Endothelial cell of umbilical vein (primary cell): Measurements from ENCODE around the gene FBXO45. TPM values are rescaled to one million over a fixed set of nuclear protein-coding genes. Genes with fewer than 3 reads are reported as not detected.

Experiments
- BruUV-seq: library from RNA; stranded (reverse); fragments of 400-500 nt; replicated peaks from 2 replicates; lab custom pipeline; 2021; lab: Mats Ljungman, UMichigan
- CTCF ChIA-PET: fragments of 300-600, 350-600 bp; sonication (Branson Sonifier 250); formaldehyde crosslinking; loops from one replicate; lab custom pipeline; 2021; ENCODE audit warnings: antibody characterized with exemption, inconsistent platforms; lab: Charles Lee
- POLR2A ChIA-PET: fragments of 300-600, 350-600 bp; sonication (Branson Sonifier 250); formaldehyde crosslinking; loops from one replicate; lab custom pipeline; 2021; ENCODE audit warnings: antibody characterized with exemption, inconsistent platforms; lab: Charles Lee
- DNase-seq: peaks from one replicate; pipeline ENCODE4 v3.0.0-alpha.2; 2011; ENCODE audit warnings: low read depth, low spot score
- FAIRE-seq: peaks from 2 replicates; lab custom pipeline; 2011; peaks lifted over from hg19 to GRCh38; lab: Jason Lieb, UNC
- H2AFZ ChIP-seq: 2 replicates; pipeline ENCODE4 v1.6.0; 2012; ENCODE audit warnings: low read depth, low read length, control low read depth, inconsistent platforms
- H3K27ac ChIP-seq: 2 replicates; pipeline ENCODE4 v1.5.1; 2011; ENCODE audit warnings: low read depth, mild to moderate bottlenecking, control low read depth, low read length, moderate library complexity; ENCODE audit not compliant: insufficient read depth
- H3K27me3 ChIP-seq, 2 experiments: 2 replicates each; pipeline versions ENCODE4 v1.6.0 to v1.6.1; 2011; ENCODE audit warnings: low read length in 2 of 2, mixed read lengths in 1 of 2; ENCODE audit not compliant: control insufficient read depth in 2 of 2, insufficient read depth in 2 of 2
- H3K36me3 ChIP-seq, 2 experiments: 2 replicates in 1 of 2; 3 replicates in 1 of 2; pipeline ENCODE4 v1.5.1; 2011; ENCODE audit warnings: low read length in 2 of 2, mild to moderate bottlenecking in 1 of 2, moderate library complexity in 1 of 2; ENCODE audit not compliant: control insufficient read depth in 2 of 2, insufficient read depth in 2 of 2; ENCODE audit errors: extremely low read depth in 1 of 2
- H3K4me1 ChIP-seq: 3 replicates; pipeline ENCODE4 v1.5.1; 2011; ENCODE audit warnings: mild to moderate bottlenecking, low read length; ENCODE audit not compliant: control insufficient read depth, insufficient read depth; ENCODE audit errors: extremely low read depth
- H3K4me2 ChIP-seq: 2 replicates; pipeline ENCODE4 v1.6.1; 2011; ENCODE audit warnings: low read length, control low read depth, mixed read lengths; ENCODE audit not compliant: insufficient read depth
- H3K4me3 ChIP-seq, 3 experiments: fragments of 200-600 bp in 1 of 3; sonication (generic), shearing (Covaris generic) in 1 of 3; replicated peaks in 1 of 3; 2 replicates each; pipeline ENCODE4 v1.5.1; 2011 to 2016; ENCODE audit warnings: control low read depth in 3 of 3, low read length in 3 of 3, mild to moderate bottlenecking in 2 of 3, inconsistent platforms in 1 of 3, low read depth in 1 of 3, moderate library complexity in 1 of 3; ENCODE audit not compliant: insufficient read depth in 1 of 3
- H3K79me2 ChIP-seq: 2 replicates; pipeline ENCODE4 v1.6.0; 2012; ENCODE audit warnings: low read length, inconsistent platforms; ENCODE audit not compliant: control insufficient read depth, insufficient read depth
- H3K9ac ChIP-seq: replicated peaks from 2 replicates; pipeline ENCODE3; 2011; ENCODE audit warnings: low read length, control low read depth; ENCODE audit not compliant: insufficient read depth; ENCODE audit errors: extremely low read depth
- H3K9me1 ChIP-seq: replicated peaks from 3 replicates; pipeline ENCODE4 v1.6.0; 2011; ENCODE audit warnings: mild to moderate bottlenecking, low read length; ENCODE audit not compliant: control insufficient read depth, insufficient read depth; ENCODE audit errors: extremely low read depth
- H3K9me3 ChIP-seq: replicated peaks from 2 replicates; pipeline ENCODE4 v1.5.1; 2012; ENCODE audit warnings: low read length, inconsistent platforms; ENCODE audit not compliant: control insufficient read depth, insufficient read depth
- H4K20me1 ChIP-seq: replicated peaks from 2 replicates; pipeline ENCODE3; 2011; ENCODE audit warnings: mild to moderate bottlenecking, low read length; ENCODE audit not compliant: control insufficient read depth, insufficient read depth; ENCODE audit errors: extremely low read depth
- CTCF ChIP-seq, 2 donors: IDR thresholded peaks; 1 replicate in 1 of 2; 2 replicates in 1 of 2; pipeline ENCODE4 v1.5.1; 2011; ENCODE audit warnings: low read length in 2 of 2, mild to moderate bottlenecking in 2 of 2, moderate library complexity in 2 of 2, control low read depth in 1 of 2, inconsistent platforms in 1 of 2, low read depth in 1 of 2; ENCODE audit not compliant: insufficient read depth in 1 of 2; ENCODE audit errors: extremely low read depth in 1 of 2
- EZH2 ChIP-seq: IDR thresholded peaks from 2 replicates; pipeline ENCODE4 v1.6.1; 2012; ENCODE audit warnings: borderline replicate concordance, low read depth, mild to moderate bottlenecking, moderate library complexity, low read length, inconsistent platforms; ENCODE audit not compliant: severe bottlenecking
- FOS ChIP-seq: IDR thresholded peaks from 2 replicates; pipeline ENCODE4 v1.6.1; 2011; ENCODE audit warnings: mild to moderate bottlenecking, low read length, moderate library complexity, borderline replicate concordance; ENCODE audit not compliant: insufficient read depth
- GATA2 ChIP-seq: IDR thresholded peaks from 2 replicates; pipeline ENCODE4 v1.7.0; 2011; ENCODE audit warnings: low read depth, mild to moderate bottlenecking, moderate library complexity, mixed read lengths, low read length; ENCODE audit not compliant: insufficient read length, insufficient read depth
- JUN ChIP-seq: IDR thresholded peaks from 2 replicates; pipeline ENCODE4 v1.6.1; 2011; ENCODE audit warnings: borderline replicate concordance, low read depth; ENCODE audit not compliant: insufficient read length, insufficient read depth
- MYC ChIP-seq: IDR thresholded peaks from one replicate; pipeline ENCODE4 v1.6.1; 2011; ENCODE audit warnings: mild to moderate bottlenecking, low read depth, low read length
- POLR2A ChIP-seq: IDR thresholded peaks from 2 replicates; pipeline ENCODE4 v1.6.1; 2012; ENCODE audit warnings: low read depth, mild to moderate bottlenecking, control low read depth, low read length
- POLR2AphosphoS5 ChIP-seq: IDR thresholded peaks from 2 replicates; pipeline ENCODE4 v1.6.1; 2012; ENCODE audit warnings: low read depth, mild to moderate bottlenecking, control low read depth, low read length, moderate library complexity; ENCODE audit not compliant: insufficient read depth
- dilution Hi-C: fragments of 300-500 bp; cut with MboI; formaldehyde crosslinking; loops from one replicate; pipeline ENCODE4 v1.15.0; 2019; ENCODE audit warnings: low sequenced_read_pairs; ENCODE audit not compliant: extremely low pct_ligation_motif_present
- intact Hi-C: fragments of 100-400 bp; cut with micrococcal nuclease; formaldehyde crosslinking; loops from one replicate; pipeline ENCODE4 v1.10.0; 2022
- polyA plus RNA-seq, 4 experiments: library from polyadenylated mRNA; depleted of rRNA in 3 of 4; stranded (reverse) in 3 of 4; unstranded in 1 of 4; fragments of >200 nt; gene quantifications; 2 replicates each; pipeline versions ENCODE4 v1.2.1 to v1.2.3, GENCODE V29; 2011 to 2012; ENCODE audit warnings: missing spikeins in 1 of 4
- total RNA-seq: library from RNA; stranded (reverse); gene quantifications from 2 replicates; pipeline ENCODE4 v1.2.3, GENCODE V29; 2021
- TF ChIP-seq, protein P1 (sequence below): IDR thresholded peaks from 2 replicates; pipeline ENCODE4 v1.6.1; 2011; ENCODE audit not compliant: insufficient read depth, insufficient read length

FBXO45 gene
- total and polyA plus RNA-seq, 2 donors (not counting 3 experiments of a cell fraction or from before 2014, with no cell fraction given): 3.5 to 12.4 TPM

DNA sequence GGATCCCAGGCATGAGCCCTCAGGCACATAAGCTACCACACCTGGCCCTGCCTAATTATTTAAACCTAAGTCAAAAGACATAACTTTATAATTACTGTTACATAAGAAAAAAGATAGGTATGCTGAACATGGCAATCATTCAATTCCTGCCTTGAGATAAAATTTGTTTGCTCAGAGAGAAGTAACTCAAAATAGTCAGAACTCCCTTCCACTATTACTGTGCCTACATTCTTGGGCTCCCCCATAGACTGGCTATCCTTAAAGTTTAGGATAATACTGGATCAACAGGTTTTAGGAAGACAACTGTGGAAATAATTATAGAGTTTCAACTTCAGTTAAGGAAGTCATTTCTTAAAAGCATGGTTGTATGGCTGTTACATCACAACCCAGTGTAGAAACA, 10.0 kb upstream of the FBXO45 start:
- intact Hi-C loops (no loop called here), dilution Hi-C loops (no loop called here)
- TF ChIP-seq CTCF (IDR thresholded peaks at IDR 0.05; ENCODE audit: extremely low read depth in 1 of 2, insufficient read depth in 1 of 2, low read depth in 1 of 2, low read length in 2 of 2): no peak
- TF ChIP-seq JUN: no peak
- no peak for TF ChIP-seq FOS
- no peak for TF ChIP-seq MYC
- no peak for TF ChIP-seq POLR2A
- TF ChIP-seq, protein P1, sequence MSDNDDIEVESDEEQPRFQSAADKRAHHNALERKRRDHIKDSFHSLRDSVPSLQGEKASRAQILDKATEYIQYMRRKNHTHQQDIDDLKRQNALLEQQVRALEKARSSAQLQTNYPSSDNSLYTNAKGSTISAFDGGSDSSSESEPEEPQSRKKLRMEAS: no peak
- TF ChIP-seq GATA2: no peak
- no peak for TF ChIP-seq POLR2AphosphoS5
- no peak for TF ChIP-seq EZH2
- H3K4me2 ChIP-seq: no peak overlapping the region
- H3K79me2 ChIP-seq: peaks cover 5% of the 10 kb centered on the region
- BruUV-seq: no TSS peak
- H3K4me1 ChIP-seq: peaks cover 23% of the 10 kb centered on the region
- H3K9ac ChIP-seq: no peak overlapping the region
- peaks cover 0 to 5% of the 10 kb centered on the region in 2 experiments for H3K36me3 ChIP-seq
- H3K9me1 ChIP-seq: no peaks in the 10 kb centered on the region
- CTCF ChIA-PET: no interaction called here
- H3K27ac ChIP-seq: no peak overlapping the region
- FAIRE-seq (no peak), DNase-seq (no peak)
- H2AFZ ChIP-seq: no peak overlapping the region
- no peaks in the 10 kb centered on the region for H3K9me3 ChIP-seq
- POLR2A ChIA-PET: no interaction called here
- no peaks in the 10 kb centered on the region for H3K27me3 ChIP-seq
- no peak overlapping the region for H3K4me3 ChIP-seq
- no peaks in the 10 kb centered on the region for H4K20me1 ChIP-seq
